Measurements from ENCODE around the gene SYNDIG1. TPM values are rescaled to one million over a fixed set of nuclear protein-coding genes. Genes with fewer than 3 reads are reported as not detected.

Gene SYNDIG1
- total RNA-seq, 1 experiment from 2014 or later = 17.9 TPM

DNA sequence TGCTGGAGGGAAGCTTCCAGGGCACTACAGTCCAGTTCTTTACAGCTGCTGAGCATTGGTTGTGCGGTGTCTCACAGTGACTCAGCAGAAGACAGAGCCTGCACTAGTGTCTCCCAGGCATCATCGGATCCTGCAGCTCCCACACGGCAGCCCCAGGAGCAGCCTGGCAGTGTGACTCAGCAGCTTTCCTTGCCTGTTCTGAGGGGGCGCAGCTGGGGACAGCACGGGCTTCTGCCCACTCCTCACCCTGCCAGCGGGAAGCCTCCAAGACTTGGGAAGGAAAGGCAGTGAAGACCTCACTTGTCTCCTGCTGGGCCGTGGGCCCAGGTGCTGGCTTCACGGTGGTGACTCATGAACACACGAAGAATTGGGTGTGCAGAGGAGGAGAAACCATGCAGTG is 165.4 kb downstream of the SYNDIG1 start:
- peak overlapping the region; percentile 68 for H3K27ac ChIP-seq (ENCODE audit: low read depth, low read length, poor library complexity, severe bottlenecking)
- intact Hi-C loops (cut with micrococcal nuclease; ENCODE audit: unreplicated experiment) = no loop called here
- no peaks in the 10 kb centered on the region for H3K27me3 ChIP-seq (replicated peaks; ENCODE audit: insufficient read depth, low read depth, low read length, poor library complexity)
- H3K4me1 ChIP-seq (ENCODE audit: insufficient read depth, low read length, poor library complexity, severe bottlenecking) = peaks cover 72% of the 10 kb centered on the region
- CTCF ChIA-PET = no interaction called here
- POLR2A ChIA-PET (ENCODE audit: low non-redundant PET) = no interaction called here
- no peak overlapping the region for H3K4me3 ChIP-seq (ENCODE audit: low read depth, low read length, poor library complexity, severe bottlenecking)
- no TSS peak for BruUV-seq (replicated peaks)
- TF ChIP-seq, protein P1, sequence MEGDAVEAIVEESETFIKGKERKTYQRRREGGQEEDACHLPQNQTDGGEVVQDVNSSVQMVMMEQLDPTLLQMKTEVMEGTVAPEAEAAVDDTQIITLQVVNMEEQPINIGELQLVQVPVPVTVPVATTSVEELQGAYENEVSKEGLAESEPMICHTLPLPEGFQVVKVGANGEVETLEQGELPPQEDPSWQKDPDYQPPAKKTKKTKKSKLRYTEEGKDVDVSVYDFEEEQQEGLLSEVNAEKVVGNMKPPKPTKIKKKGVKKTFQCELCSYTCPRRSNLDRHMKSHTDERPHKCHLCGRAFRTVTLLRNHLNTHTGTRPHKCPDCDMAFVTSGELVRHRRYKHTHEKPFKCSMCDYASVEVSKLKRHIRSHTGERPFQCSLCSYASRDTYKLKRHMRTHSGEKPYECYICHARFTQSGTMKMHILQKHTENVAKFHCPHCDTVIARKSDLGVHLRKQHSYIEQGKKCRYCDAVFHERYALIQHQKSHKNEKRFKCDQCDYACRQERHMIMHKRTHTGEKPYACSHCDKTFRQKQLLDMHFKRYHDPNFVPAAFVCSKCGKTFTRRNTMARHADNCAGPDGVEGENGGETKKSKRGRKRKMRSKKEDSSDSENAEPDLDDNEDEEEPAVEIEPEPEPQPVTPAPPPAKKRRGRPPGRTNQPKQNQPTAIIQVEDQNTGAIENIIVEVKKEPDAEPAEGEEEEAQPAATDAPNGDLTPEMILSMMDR (conservative IDR thresholded peaks at IDR 0.05; ENCODE audit: low read depth, low read length) = no peak
- no peak for TF ChIP-seq EZH2 (IDR thresholded peaks at IDR 0.05; ENCODE audit: borderline replicate concordance, low read depth, low read length, poor library complexity, severe bottlenecking)
- peak; percentile 86 for DNase-seq (ENCODE audit: low spot score)
- no peaks in the 10 kb centered on the region for H3K36me3 ChIP-seq (ENCODE audit: insufficient read depth, low read length, poor library complexity, severe bottlenecking)
- no peaks in the 10 kb centered on the region for H3K9me3 ChIP-seq (ENCODE audit: low read depth, low read length, poor library complexity, severe bottlenecking)

DNA sequence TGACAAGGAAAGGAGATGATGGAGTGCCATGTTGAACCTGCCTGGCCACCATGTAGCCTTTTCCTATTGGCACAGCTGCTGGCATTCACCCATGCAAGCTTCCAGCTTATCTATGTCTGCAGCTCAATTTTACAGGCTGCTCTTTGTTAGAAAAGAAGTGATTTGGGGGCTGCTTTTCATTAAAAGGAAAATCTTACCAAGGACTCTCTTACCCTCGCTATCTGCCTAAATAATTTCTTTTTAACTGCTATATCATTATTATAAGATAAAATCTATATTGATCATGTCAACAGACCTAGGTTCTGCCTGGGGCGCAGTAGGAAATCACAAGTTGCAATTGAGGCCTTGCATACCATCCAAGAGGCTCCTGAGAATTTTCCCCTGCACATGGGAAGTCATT is 167.2 kb downstream of the SYNDIG1 start:
- peaks cover 74% of the 10 kb centered on the region for H3K4me1 ChIP-seq (ENCODE audit: insufficient read depth, low read length, poor library complexity, severe bottlenecking)
- BruUV-seq (replicated peaks) = no TSS peak
- H3K9me3 ChIP-seq (ENCODE audit: low read depth, low read length, poor library complexity, severe bottlenecking) = no peaks in the 10 kb centered on the region
- no peak for TF ChIP-seq EZH2 (IDR thresholded peaks at IDR 0.05; ENCODE audit: borderline replicate concordance, low read depth, low read length, poor library complexity, severe bottlenecking)
- TF ChIP-seq, protein P1 (conservative IDR thresholded peaks at IDR 0.05; ENCODE audit: low read depth, low read length) = no peak
- H3K4me3 ChIP-seq (ENCODE audit: low read depth, low read length, poor library complexity, severe bottlenecking) = no peak overlapping the region
- POLR2A ChIA-PET (ENCODE audit: low non-redundant PET) = no interaction called here
- no peaks in the 10 kb centered on the region for H3K36me3 ChIP-seq (ENCODE audit: insufficient read depth, low read length, poor library complexity, severe bottlenecking)
- no peaks in the 10 kb centered on the region for H3K27me3 ChIP-seq (replicated peaks; ENCODE audit: insufficient read depth, low read depth, low read length, poor library complexity)
- DNase-seq (ENCODE audit: low spot score) = no peak
- CTCF ChIA-PET = no interaction called here
- intact Hi-C loops (cut with micrococcal nuclease; ENCODE audit: unreplicated experiment) = no loop called here
- peak overlapping the region; percentile 56 for H3K27ac ChIP-seq (ENCODE audit: low read depth, low read length, poor library complexity, severe bottlenecking)

DNA sequence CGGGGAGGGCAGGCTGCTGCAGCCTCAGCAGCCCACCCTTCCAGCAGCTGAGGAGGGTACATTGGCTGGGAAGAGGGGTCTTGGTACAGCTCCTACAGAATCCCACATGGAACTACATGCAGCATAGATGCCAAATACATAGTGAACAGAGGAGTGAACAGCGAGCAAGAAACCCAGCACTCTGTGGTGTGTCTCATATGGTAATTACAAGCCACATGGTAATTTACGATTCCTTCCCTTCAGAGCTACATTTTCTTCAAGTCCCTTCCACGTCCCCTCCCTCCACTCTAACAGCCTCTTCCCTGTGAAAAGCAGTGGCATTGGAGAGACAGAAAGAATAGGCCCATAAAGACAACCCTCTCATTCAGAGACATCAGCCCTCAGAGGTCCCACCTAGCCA is 167.7 kb downstream of the SYNDIG1 start:
- H3K4me1 ChIP-seq (ENCODE audit: insufficient read depth, low read length, poor library complexity, severe bottlenecking) = peaks cover 71% of the 10 kb centered on the region
- CTCF ChIA-PET = no interaction called here
- intact Hi-C loops (cut with micrococcal nuclease; ENCODE audit: unreplicated experiment) = no loop called here
- BruUV-seq (replicated peaks) = no TSS peak
- H3K27ac ChIP-seq (ENCODE audit: low read depth, low read length, poor library complexity, severe bottlenecking) = peak overlapping the region; percentile 56
- DNase-seq (ENCODE audit: low spot score) = peak; percentile 57
- H3K36me3 ChIP-seq (ENCODE audit: insufficient read depth, low read length, poor library complexity, severe bottlenecking) = no peaks in the 10 kb centered on the region
- H3K9me3 ChIP-seq (ENCODE audit: low read depth, low read length, poor library complexity, severe bottlenecking) = no peaks in the 10 kb centered on the region
- TF ChIP-seq EZH2 (IDR thresholded peaks at IDR 0.05; ENCODE audit: borderline replicate concordance, low read depth, low read length, poor library complexity, severe bottlenecking) = no peak
- TF ChIP-seq, protein P1 (conservative IDR thresholded peaks at IDR 0.05; ENCODE audit: low read depth, low read length) = no peak
- POLR2A ChIA-PET (ENCODE audit: low non-redundant PET) = no interaction called here
- no peaks in the 10 kb centered on the region for H3K27me3 ChIP-seq (replicated peaks; ENCODE audit: insufficient read depth, low read depth, low read length, poor library complexity)
- H3K4me3 ChIP-seq (ENCODE audit: low read depth, low read length, poor library complexity, severe bottlenecking) = no peak overlapping the region

All from A673 (cell line).